ENCODE data around the gene DEFB123. TPM values are rescaled to one million over a fixed set of nuclear protein-coding genes. Genes with fewer than 3 reads are reported as not detected.
A peak's percentile ranks its signal among the peaks of the same experiment; 100 is the strongest.

DEFB123 gene
- total RNA-seq, 1 donor from 2014 or later: not detected

- no peak for DNase-seq (ENCODE audit: low spot score)
Measured at GRCh38 chr20:31474097-31474436, 33.6 kb downstream of the DEFB123 start.

GRCh38 chr20:31474758-31475427, 34.5 kb downstream of the DEFB123 start, which contains the start of the genes DEFB124 and REM1:
TSS of gene DEFB124 (minus strand) at chr20:31475127. CDS start at chr20:31473013, 2,114 bp downstream.
TSS of gene REM1 (plus strand) at chr20:31475288. CDS start at chr20:31476446, 1,158 bp downstream.
- peak; percentile 59 for DNase-seq (ENCODE audit: low spot score)

DNA sequence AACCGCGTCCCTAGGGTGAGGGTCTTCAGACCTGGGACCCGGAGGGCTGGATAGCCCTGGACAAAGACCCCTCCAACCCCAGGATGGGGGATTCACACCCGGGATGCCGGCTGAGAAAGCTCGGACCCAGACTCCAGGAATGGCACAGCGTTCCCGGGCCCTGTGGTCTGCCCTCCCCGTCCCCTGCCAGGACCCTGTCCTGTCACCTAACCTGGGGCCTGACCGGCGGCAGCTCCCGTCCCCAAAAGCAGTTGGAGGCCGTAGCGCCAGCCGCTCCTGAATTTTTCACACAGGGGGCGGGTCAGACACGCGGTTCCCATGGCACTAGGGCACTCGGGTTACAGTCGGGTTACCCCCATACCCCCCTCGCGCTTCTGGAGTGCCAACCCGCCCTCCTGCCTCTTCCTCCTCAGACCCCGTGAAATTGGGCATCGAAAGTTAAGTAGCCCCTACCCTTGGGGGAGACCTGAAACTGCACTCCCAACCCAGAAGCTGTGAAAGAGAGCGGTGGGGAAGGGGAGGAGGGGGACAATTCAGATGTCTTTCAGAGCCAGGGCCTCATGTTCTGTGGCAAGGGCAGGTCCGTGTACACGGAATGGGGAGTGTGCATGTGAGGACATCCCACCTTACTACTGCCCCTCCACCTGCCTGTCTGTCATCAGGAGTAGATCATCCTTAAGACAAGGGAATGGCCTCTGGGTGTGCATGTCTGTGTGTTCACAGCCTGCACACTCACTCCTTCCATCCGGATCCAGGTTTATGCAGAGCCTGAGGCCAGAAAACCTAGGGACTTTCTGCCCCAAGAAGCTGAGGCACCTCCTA, 35.3 kb downstream of the DEFB123 start:
- no peak for DNase-seq (ENCODE audit: low spot score)

DNA sequence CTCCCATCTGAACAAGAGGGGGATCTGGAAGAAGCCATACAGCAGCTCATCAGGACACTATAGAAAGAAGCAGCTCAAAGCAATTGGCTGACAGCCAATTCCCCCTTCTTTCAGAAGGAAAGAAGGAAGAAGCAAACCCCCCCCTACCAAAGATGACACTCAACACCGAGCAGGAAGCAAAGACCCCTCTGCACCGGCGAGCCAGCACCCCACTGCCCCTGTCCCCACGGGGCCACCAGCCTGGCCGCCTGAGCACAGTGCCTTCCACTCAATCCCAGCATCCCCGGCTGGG, 35.8 kb downstream of the DEFB123 start:
- DNase-seq (ENCODE audit: low spot score): no peak

DNA sequence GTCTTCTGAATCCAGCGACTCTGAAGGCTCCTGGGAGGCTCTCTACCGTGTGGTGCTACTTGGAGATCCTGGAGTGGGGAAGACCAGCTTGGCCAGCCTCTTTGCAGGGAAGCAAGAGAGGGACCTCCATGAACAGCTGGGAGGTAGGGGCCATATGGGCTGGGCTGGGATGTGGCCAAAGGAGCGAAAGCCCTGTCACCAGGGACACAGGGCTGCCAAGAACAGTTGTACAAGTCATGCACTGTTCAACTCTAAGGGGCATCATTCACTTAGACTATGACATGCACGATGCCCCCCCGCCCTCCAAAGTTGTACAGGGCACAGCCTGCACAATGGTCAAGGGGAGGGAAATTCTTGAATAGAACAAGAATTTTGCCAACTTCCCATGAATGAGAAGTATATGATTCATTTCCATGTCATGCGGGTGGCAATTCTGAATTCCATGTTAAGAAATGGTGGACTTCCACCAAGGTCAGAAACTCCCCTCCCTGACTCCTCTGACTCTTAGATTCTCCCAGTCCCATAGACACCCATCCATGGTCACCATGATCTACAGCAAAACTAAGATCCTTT, 36.3 kb downstream of the DEFB123 start:
- DNase-seq (ENCODE audit: low spot score): no peak

DNA sequence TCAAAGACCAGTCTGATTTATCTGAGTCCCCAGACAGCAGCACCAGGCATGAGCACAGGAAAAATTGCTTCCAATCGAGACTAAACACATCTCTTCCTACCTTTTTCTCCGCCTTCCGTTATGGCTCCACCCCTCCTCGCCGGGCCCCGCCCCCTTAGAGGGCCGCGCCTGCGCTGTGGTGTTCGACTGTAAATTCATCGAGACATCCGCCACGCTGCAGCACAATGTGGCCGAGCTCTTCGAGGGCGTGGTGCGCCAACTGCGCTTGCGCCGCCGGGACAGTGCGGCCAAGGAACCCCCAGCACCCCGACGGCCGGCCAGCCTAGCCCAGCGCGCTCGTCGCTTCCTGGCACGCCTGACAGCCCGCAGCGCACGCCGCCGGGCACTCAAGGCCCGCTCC, 43.6 kb downstream of the DEFB123 start:
- no peak for DNase-seq (ENCODE audit: low spot score)

GRCh38 chr20:31485450-31486339, 45.3 kb downstream of the DEFB123 start:
- DNase-seq (ENCODE audit: low spot score): peak; percentile 78

- DNase-seq (ENCODE audit: low spot score): no peak
Measured at GRCh38 chr20:31488115-31488514, 47.7 kb downstream of the DEFB123 start.

DNA sequence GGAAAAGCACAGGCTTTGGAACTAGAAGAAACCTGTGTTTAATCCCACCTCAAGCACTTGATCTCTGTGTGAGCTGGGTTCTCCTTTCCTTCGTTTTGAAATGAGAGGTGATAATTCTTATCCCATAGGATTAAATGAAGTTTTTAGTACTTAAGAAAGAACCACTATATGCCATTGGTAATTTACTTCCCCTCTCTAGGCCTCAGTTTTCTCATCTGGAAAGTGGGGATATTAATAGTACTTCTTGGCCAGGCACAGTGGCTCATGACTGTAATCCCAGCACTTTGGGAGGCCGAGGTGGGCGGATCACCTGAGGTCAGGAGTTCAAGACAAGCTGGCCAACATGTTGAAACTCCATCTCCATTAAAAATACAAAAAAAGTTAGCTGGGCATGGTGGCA, 48.7 kb downstream of the DEFB123 start:
- DNase-seq (ENCODE audit: low spot score): no peak

DNA sequence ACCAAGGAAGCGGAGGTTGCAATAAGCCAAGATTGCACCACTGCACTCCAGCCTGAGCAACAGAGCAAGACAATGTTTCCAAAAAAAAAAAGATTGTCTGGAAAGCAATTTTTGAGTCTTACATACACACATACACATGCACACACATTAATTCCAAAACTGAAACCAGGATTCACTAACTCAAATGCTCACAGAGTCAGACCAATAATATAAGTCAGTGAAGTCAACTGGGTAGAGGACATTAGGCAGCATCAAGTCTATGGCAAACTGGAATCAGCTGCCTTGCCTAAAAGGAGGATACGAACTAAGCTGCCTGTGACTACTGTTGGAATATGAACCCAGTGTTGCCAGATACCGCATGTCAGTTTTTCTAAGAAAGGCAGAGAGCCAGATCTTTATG, 50.3 kb downstream of the DEFB123 start:
- DNase-seq (ENCODE audit: low spot score): no peak

DNA sequence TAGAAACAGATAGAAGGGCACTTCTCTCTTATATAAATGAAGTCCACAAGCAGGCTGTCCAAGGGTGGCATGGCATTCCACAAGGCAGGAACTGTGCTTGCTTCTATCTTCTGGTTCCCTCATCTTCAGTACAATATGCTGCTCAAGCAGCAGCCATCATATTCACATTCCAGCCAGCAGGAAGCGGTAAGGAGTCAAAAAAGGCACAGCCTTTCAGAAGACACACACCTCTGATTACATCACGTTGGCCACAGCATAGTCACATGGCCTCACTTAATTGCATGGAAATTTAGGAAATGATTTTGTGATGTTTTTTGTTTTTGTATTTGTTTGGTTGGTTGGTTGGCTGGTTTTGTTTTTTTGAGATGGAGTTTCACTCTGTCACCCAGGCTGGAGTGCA, 53.7 kb downstream of the DEFB123 start:
- DNase-seq (ENCODE audit: low spot score): no peak

GRCh38 chr20:31496761-31497295, 56.4 kb downstream of the DEFB123 start:
- peak; percentile 83 for DNase-seq (ENCODE audit: low spot score)

GRCh38 chr20:31497838-31498540, 57.6 kb downstream of the DEFB123 start:
- DNase-seq (ENCODE audit: low spot score): no peak

Other genes with a start within 250 kb of the DEFB123 start
- not detected for gene DEFB115, start 183.0 kb upstream of the DEFB123 start, total RNA-seq
- gene DEFB116, start 132.0 kb upstream of the DEFB123 start, total RNA-seq: not detected
- not detected for gene DEFB118, start 72.0 kb upstream of the DEFB123 start, total RNA-seq
- not detected for gene DEFB119, start 50.0 kb upstream of the DEFB123 start, total RNA-seq
- gene DEFB121, start 34.4 kb upstream of the DEFB123 start, total RNA-seq: not detected
- gene DEFB124, start 34.5 kb downstream of the DEFB123 start, total RNA-seq: 3.3 TPM
- 8.6 TPM for gene REM1, start 34.7 kb downstream of the DEFB123 start, total RNA-seq
- gene HM13, start 73.8 kb downstream of the DEFB123 start, total RNA-seq: 176 TPM
- gene ID1, start 164.7 kb downstream of the DEFB123 start, total RNA-seq: 367 TPM
- gene COX4I2, start 197.3 kb downstream of the DEFB123 start, total RNA-seq: 4.0 TPM